NCI-H1092 (cell line): ENCODE data around the gene SDC1.

Experiments used
- DNase-seq: peaks from one replicate; lab custom pipeline; 2025; lab: John Stamatoyannopoulos, UW

Gene SDC1

GRCh38 chr2:20183373-20183772 is 41.6 kb downstream of the SDC1 start:
- DNase-seq, result no peak

GRCh38 chr2:20182241-20182931 is 42.5 kb downstream of the SDC1 start:
- no peak for DNase-seq

DNA sequence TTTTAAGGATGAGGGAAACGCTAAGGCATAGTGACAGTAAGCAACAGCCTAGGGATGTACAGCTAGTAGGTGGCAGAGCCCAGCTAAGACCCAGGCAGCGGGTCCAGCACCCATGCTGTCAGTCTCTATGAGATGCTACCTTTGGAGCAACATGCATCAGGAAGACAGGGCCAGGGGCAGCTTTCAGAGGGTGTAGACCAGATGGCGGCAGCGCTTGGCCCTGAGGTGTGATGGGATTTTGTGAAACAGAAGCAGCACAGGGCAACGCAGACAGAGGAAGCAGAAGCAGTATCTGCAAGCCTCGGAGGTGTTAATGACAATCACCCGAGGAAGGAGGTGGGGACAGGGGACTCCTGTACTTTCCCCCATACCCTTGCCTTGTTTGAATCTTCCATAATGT is 43.2 kb downstream of the SDC1 start:
- no peak for DNase-seq

DNA sequence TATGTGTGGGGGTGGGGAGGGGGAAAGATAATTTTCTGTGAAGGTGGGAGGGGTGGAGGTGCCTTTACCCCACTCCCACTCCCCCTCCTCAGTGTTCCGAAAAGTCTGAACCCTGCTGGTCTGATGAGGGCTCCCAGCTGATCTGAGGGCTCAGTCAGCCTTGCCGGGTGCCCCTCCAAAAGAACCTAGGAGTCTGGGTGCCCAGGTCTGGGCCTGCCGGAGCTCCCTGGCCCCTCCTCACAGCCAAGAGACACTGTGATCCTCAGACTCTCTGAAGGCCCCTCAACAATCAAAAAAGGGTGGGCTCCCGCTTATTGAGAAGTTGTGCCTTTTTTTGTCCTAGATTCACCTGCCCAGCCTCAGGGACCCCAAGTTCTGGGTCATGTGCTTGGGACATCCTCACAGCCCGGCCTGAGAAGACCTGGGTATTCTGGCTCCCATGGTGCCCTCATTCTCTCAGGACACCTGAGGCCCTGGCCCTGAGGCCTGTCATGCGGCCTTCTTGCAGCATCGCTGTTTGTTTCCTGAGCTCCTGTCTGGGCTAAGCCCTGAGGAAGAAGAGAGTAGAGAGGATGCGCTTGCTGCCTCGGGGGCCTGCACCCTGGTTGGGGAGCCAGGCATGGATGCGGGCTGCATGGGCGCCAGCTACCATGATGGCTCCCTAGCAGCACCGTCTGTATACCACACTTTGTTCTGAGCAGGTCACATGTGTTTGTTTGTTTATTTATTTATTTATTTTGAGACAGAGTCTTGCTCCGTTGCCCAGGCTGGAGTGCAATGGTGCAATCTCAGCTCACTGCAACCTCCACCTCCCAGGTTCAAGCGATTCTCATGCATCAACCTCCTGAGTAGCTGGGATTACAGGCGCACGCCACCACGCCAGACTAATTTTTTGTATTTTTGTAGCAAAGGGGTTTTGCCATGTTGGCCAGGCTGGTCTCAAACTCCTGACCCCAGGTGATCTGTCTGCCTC is 44.0 kb downstream of the SDC1 start:
- DNase-seq, result no peak

GRCh38 chr2:20179755-20180594 is 45.0 kb downstream of the SDC1 start:
- DNase-seq, result no peak

DNA sequence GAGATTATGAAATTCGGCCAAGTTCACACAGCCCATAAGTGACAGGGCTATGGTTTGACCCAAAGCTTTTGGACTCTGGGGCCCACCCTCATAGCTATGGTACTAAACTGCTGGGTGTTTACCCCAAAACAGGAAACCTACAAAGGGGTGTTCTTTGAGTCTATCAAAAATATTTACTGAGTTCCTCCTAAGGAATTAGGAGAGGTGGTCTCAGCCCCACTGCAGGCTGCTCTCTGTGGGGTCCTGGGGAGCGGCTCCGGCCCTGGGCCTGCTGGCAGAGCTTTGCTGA is 45.5 kb downstream of the SDC1 start:
- no peak for DNase-seq

DNA sequence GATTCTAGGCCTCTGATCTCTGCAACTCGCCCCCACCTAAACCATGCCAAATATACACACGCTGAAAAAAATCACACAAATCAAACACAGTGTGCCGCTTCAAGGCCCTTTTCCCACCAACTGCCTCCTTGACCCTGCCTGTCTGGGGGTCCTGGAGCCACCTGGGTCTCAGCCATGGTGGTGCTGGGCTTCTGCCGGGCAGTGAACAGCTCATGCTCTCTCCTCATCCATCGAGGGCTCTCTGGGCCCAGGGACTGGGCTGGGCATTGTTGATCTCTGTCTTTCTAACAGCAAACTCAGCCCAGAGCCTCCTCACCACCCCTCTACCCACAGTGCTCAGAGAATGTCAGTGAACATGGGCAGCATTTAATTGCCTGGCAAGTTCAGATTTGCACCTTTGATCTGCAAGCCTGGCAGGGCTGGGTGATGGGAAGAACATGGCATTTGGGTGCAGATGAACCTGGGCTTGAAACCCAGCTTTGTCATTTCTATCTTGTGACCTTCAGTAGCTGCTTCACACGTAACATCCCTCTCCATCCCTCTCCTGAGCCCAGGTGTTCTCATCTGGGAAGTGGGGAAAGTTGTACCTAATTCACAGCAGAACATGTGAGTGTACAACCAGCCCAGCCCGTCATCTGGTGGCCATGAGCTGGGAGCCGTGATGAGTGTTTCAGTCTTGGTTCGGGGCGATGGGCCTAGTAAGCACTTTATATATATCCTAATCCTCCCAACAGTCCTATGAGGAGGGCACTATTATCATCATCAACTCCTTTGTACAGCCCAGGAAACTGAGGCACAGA is 46.1 kb downstream of the SDC1 start:
- no peak for DNase-seq

DNA sequence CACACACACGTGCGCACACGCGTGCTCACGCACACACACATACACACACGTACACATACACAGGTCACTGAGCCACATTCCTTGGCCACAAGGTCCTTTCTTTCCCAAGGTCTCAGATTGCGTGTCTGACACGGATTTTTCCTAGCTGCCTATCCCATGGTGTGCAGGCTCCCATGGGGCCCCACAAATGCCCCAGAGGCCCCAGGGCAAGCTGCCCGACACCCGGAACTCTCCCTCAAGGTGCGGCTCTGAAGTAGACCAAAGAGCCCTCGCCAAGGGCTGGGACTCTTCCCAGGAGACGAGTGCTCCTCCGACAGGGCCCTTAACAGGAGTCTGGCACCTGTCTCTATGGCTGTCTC is 46.7 kb downstream of the SDC1 start:
- DNase-seq, result no peak

GRCh38 chr2:20177556-20178248 is 47.2 kb downstream of the SDC1 start:
- no peak for DNase-seq

DNA sequence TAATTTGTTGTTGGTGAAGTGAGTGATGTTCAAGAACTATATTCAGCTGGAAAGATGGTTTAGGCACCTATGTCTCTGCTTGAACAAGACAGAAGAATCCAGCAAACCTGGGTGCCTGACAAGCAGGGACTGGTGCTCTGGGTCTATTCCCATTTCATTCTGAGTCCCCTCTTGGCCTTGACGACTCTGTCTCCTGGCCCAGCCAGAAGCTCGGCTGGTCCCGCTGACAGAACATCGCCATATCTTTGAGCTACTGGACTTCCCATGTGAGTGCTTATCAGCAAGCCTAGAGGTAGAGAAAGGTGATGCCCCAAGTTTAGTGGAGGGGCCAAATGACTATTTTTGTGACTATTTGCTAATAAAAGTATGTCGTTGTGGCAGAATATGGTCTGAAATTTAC is 48.2 kb downstream of the SDC1 start:
- DNase-seq, result no peak

- DNase-seq, result no peak
Measured at GRCh38 chr2:20175931-20176330, 49.0 kb downstream of the SDC1 start.

- no peak for DNase-seq
Measured at GRCh38 chr2:20175267-20175666, 49.7 kb downstream of the SDC1 start.

- no peak for DNase-seq
Measured at GRCh38 chr2:20174410-20174809, 50.5 kb downstream of the SDC1 start.

GRCh38 chr2:20173496-20174402 is 51.2 kb downstream of the SDC1 start:
- no peak for DNase-seq

DNA sequence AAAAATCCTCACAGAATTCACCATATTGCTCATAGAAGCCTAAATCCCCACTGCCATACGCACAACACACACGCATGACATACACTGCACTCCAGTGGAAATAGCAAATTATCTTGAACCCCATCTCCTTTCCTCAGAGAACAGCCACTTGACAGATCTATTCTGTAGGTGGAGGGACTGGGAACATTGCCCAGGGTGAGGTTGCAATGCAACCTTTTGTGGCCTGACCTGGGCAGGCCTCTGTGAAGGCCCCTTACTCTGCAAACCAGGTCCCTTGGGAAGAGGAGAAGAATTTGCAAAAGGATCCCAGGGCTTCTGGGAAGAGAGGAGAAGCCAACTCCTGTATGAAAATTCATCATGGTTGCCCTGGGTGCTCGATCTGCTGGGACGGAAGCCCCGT is 51.9 kb downstream of the SDC1 start:
- no peak for DNase-seq

DNA sequence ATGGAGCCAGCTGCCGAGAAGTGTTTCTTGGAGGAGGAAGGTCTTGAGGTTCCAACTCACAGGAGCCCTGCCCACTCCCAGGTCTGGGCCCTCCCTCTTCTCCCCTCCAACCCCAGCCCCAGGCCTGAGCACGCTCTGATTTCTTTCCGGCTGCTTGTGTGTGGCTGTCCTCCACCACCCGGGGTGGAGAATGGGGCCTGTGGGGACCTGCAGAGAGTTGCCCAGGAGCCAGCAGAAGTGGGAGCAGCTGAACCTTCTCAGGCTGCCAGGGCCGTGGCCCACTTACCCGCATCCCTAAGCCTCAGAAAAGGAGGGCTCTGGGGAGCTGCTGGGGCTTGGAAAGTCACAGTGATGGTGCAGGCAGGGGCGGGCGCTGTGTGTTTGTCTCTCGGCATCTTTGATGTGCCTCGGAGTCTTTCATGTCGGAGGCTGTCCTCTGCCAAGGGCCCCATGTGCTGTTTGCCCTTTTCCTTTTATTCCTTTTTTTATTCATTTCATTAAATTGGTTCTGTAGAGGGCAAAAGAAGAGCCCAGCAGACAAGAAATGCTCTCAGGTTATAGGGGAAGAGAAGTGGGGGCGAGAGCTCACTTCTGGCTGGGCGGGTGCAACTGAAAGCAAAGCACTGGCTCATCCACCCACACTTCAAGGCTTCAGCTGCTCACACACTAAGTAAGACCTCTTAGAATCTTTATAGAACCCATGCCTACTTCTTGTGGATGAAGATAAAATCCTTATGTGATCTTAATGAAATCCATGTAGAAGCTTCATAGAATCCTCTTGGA is 52.5 kb downstream of the SDC1 start:
- DNase-seq, result no peak

- no peak for DNase-seq
Measured at GRCh38 chr2:20171445-20171977, 53.4 kb downstream of the SDC1 start.

DNA sequence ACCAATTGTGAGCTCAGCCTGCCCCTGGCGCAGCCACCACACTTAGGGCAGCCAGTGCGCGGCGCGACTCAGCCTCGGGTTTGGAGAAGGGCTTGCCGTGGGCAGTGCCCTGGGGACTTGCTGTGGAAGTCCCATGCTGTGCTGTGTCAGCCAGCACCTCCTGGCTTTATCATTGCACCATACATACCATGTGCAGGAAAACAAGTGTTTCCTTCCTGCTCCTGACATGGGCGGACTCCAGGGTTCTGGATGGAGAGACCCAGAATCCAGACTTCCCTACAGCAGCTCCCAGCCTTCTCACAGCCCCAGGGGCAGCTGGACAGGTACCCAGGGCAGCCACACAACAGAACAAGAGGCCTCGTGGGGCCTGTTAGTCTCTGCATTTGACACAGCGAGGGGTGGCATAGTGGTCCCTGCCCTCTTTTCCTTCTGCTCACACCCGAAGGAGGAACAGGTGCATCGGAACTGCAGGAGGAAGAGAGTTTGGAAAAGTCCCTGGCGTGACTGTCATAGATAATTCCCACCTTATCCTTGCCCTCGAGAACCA is 54.2 kb downstream of the SDC1 start:
- no peak for DNase-seq
